ENCODE data around the gene KRTAP10-1. TPM values are rescaled to one million over a fixed set of nuclear protein-coding genes. Genes with fewer than 3 reads are reported as not detected.
A peak's percentile ranks its signal among the peaks of the same experiment; 100 is the strongest.

KRTAP10-1 gene
- total and polyA plus RNA-seq, 2 of the 8 experiments (the other 6 are each of a cell fraction or from before 2014, with no cell fraction given): 0.08 TPM; not detected in 1

DNA sequence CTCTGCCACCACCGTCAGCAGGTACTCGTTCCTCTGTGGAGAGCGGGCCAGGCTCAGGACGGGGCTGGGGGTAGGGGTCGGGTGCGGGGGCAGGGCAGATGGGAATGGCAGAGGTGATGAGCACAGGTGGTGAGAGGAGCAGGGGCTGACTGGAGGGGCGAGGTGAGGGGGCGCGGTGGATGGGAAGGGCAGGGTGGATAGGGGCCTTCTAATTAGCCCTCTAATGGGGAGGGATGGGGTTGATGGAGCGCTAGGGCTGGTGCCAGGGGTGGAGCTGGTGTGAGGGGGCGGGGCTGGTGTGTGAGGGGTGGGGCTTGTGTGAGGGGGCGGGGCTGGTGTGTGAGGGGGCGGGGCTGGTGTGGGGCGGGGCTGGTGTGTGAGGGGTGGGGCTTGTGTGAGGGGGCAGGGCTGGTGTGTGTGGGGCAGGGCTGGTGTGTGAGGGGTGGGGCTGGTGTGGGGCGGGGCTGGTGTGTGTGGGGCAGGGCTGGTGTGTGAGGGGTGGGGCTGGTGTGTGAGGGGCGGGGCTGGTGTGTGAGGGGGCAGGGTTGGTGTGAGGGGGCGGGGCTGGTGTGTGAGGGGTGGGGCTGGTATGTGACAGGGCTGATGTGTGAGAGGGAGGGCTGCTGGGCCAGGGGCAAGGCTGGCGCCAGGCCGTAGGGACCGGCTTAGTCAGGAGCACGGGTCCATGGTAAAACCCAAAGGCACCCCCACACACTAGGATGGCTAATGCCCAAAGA, 5.9 kb downstream of the KRTAP10-1 start:
- H4K8ac ChIP-seq (ENCODE audit: extremely low read depth, insufficient read depth, low read length): no peak overlapping the region
- peaks cover 0 to 2% of the 10 kb centered on the region in 2 experiments for H4K20me1 ChIP-seq (replicated peaks in 1 of 2; ENCODE audit: control insufficient read depth in 1 of 2, insufficient read depth in 2 of 2, low read length in 2 of 2)
- no peak for FAIRE-seq
- ChIA-PET POLR2A (ENCODE audit: partially characterized antibody) (interaction anchor here (0.6 kb wide), 1 partner anchor 235 kb away, joined by 3 read pairs; no protein-coding TSS in a partner anchor), CTCF (ENCODE audit: partially characterized antibody) (interaction anchor here (0.7 kb wide), 1 partner anchor 226 kb away, joined by 3 read pairs; no protein-coding TSS in a partner anchor)
- no peak overlapping the region for H3K56ac ChIP-seq (replicated peaks; ENCODE audit: insufficient read length, low read depth, low read length)
- no peak overlapping the region for H3K9ac ChIP-seq (replicated peaks in 1 of 4; ENCODE audit: extremely low read depth in 1 of 4, low read depth in 3 of 4, low read length in 3 of 4)
- H2AK5ac ChIP-seq (ENCODE audit: low read depth, low read length): no peak overlapping the region
- no peak overlapping the region for H2BK120ac ChIP-seq (replicated peaks; ENCODE audit: low read depth, low read length)
- no peak overlapping the region for H2BK20ac ChIP-seq (ENCODE audit: low read length)
- 92% methylated on average over 8 of the region's 21 CpGs; no CpG with 5 or more reads in 1 of the 2 experiments for WGBS, 2 experiments (ENCODE audit: extremely low coverage in 1 of 2, insufficient coverage in 1 of 2, insufficient read length in 1 of 2, insufficient replicate concordance in 2 of 2, low coverage in 1 of 2, low lambda C conversion rate in 2 of 2, missing lambda C conversion rate in 1 of 2)
- H4K5ac ChIP-seq (ENCODE audit: insufficient read length, low read depth, low read length): no peak overlapping the region
- no peaks in the 10 kb centered on the region for H3K79me1 ChIP-seq (ENCODE audit: low read depth, low read length)
- H3K9me3 ChIP-seq (ENCODE audit: insufficient read depth in 2 of 2, low read depth in 1 of 2, low read length in 1 of 2): no peaks in the 10 kb centered on the region
- no peaks in the 10 kb centered on the region for H3K27me3 ChIP-seq (replicated peaks in 1 of 4; ENCODE audit: control insufficient read depth in 3 of 4, extremely low read depth in 1 of 4, insufficient read depth in 3 of 4, low read length in 3 of 4)
- H3K23ac ChIP-seq (ENCODE audit: insufficient read length): no peak overlapping the region
- no peak for DNase-seq (ENCODE audit: low read depth in 1 of 2, low spot score in 2 of 2)
- H3K4me2 ChIP-seq (ENCODE audit: insufficient read depth in 1 of 2, low read depth in 2 of 2, low read length in 2 of 2): no peak overlapping the region
- H3K27ac ChIP-seq (ENCODE audit: low read depth, low read length): no peak overlapping the region
- no peak overlapping the region for H2BK5ac ChIP-seq (ENCODE audit: low read depth, low read length)
- H3K14ac ChIP-seq (ENCODE audit: insufficient read length): no peak overlapping the region
- H2BK12ac ChIP-seq (ENCODE audit: low read depth, low read length): peak overlapping the region; percentile 9; the same call in 1 of the 2 replicates
- H3K18ac ChIP-seq (ENCODE audit: extremely low read depth, low read length): no peak overlapping the region
- no peak overlapping the region for H4K91ac ChIP-seq (replicated peaks; ENCODE audit: insufficient read length, low read length)
- peaks cover 0 to 3% (median 0%) of the 10 kb centered on the region in 4 experiments; a peak in 1 of 7 replicates for H3K4me1 ChIP-seq (replicated peaks in 1 of 4; ENCODE audit: control insufficient read depth in 3 of 4, insufficient read depth in 4 of 4, low read length in 3 of 4)
- peaks cover 4% of the 10 kb centered on the region; the same call in 1 of the 2 replicates for H3K23me2 ChIP-seq (ENCODE audit: low read depth, low read length)
- H3K79me2 ChIP-seq (ENCODE audit: control insufficient read depth in 1 of 2, insufficient read depth in 2 of 2, low read length in 2 of 2): no peaks in the 10 kb centered on the region
- H2AFZ ChIP-seq (ENCODE audit: low read length): no peak overlapping the region
- H3K4me3 ChIP-seq (ENCODE audit: extremely low read depth in 1 of 4, insufficient read depth in 2 of 4, low read depth in 3 of 4, low read length in 4 of 4): no peak overlapping the region
- H2BK15ac ChIP-seq (ENCODE audit: low read length): no peak overlapping the region
- no peak overlapping the region for H3K4ac ChIP-seq (replicated peaks; ENCODE audit: insufficient read length, low read depth, low read length)
- H3K36me3 ChIP-seq (ENCODE audit: control insufficient read depth in 2 of 4, insufficient read depth in 4 of 4, low read length in 3 of 4): no peaks in the 10 kb centered on the region
- TF ChIP-seq CREB1 (IDR thresholded peaks at IDR 0.05) (no peak), TAF7 (optimal IDR thresholded peaks at IDR 0.05; ENCODE audit: borderline replicate concordance, low read depth, low read length) (no peak), SP2 (IDR thresholded peaks at IDR 0.05; ENCODE audit: low read length) (no peak), KDM1A (IDR thresholded peaks at IDR 0.05; ENCODE audit: borderline replicate concordance, low read length) (no peak), KDM5A (IDR thresholded peaks at IDR 0.05; ENCODE audit: low read length) (no peak), PHF8 (conservative IDR thresholded peaks at IDR 0.05; ENCODE audit: low read depth, low read length) (no peak), TBP (IDR thresholded peaks at IDR 0.05; ENCODE audit: low read depth, low read length) (no peak), RFX5 (IDR thresholded peaks at IDR 0.05; ENCODE audit: borderline replicate concordance, low read depth, low read length) (no peak)
- TF ChIP-seq, protein P1, sequence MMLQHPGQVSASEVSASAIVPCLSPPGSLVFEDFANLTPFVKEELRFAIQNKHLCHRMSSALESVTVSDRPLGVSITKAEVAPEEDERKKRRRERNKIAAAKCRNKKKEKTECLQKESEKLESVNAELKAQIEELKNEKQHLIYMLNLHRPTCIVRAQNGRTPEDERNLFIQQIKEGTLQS (IDR thresholded peaks at IDR 0.05; ENCODE audit: insufficient read depth, low read depth, low read length): no peak

Measured in H1 (cell line).